ENCODE results near the gene MDM2.

DNA sequence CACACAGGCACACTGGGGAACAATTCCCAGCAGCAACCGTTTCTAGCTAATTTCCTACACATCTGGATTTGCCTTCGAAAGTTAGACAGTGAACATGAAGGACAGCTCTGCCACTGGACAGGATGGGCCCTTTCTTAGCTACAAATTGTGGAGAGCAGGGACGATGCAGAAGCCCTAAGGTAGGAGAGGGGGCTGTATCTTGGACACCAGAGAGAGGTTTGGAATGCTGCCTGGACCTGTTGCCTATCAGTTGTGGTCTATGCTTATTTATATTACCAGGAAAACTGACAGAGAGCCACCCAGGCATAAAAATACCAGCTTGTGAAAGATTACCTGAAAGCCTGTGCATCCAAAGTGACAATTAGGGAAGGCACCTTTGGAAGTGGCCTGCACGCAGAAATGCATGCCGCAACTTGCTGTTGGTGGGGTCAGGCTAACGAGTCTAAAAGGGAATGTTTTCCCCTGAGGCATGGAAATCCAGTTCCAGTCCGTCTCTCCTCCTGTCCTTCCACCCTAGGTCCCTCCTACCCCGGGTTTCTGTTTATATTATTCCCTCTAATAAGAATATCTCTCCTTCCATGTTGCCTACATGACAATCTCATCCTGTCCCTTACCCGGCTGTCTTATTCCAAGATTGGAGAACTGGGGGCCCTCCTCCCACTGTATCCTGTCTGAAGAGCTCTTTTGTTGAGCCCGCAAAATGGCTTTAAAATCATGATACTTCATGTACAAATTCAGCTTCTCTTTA lies 60.2 kb downstream of the MDM2 start:
- TF ChIP-seq EZH2 (IDR thresholded peaks at IDR 0.05; ENCODE audit: borderline replicate concordance, control insufficient read depth, low read depth, low read length) = no peak
- TF ChIP-seq USF1 (IDR thresholded peaks at IDR 0.05; ENCODE audit: borderline replicate concordance, extremely low read length, insufficient read depth, low read depth, low read length) = no peak
- TF ChIP-seq POLR2A (IDR thresholded peaks at IDR 0.05; ENCODE audit: low read depth, low read length) = no peak
- TF ChIP-seq RAD21 (IDR thresholded peaks at IDR 0.05; ENCODE audit: insufficient read depth, low read depth, low read length) = no peak
- TF ChIP-seq CTCF (IDR thresholded peaks at IDR 0.05 in 2 of 3, conservative IDR thresholded peaks at IDR 0.05 in 1 of 3; ENCODE audit: control insufficient read depth in 2 of 3, extremely low read depth in 1 of 3, insufficient read depth in 1 of 3, low read depth in 3 of 3, low read length in 3 of 3) = no peak
- no peak for TF ChIP-seq NR2C2 (IDR thresholded peaks at IDR 0.05; ENCODE audit: borderline replicate concordance, control insufficient read depth, insufficient read length, low read depth)
- TF ChIP-seq RBBP5 (conservative IDR thresholded peaks at IDR 0.05) = no peak
- no peak for TF ChIP-seq ESRRA (IDR thresholded peaks at IDR 0.05; ENCODE audit: low read length)
- no peak for TF ChIP-seq SP1 (IDR thresholded peaks at IDR 0.05; ENCODE audit: low read depth, low read length)
- no peak for TF ChIP-seq GABPA (IDR thresholded peaks at IDR 0.05; ENCODE audit: low read depth)
- no peak for TF ChIP-seq YY1 (IDR thresholded peaks at IDR 0.05; ENCODE audit: low read depth, low read length)
- TF ChIP-seq IKZF1 (conservative IDR thresholded peaks at IDR 0.05) = no peak
- no peak for TF ChIP-seq CREM (IDR thresholded peaks at IDR 0.05; ENCODE audit: low read depth)

Data from GM12878 (cell line).